ENCODE data around the gene MRRF. TPM values are rescaled to one million over a fixed set of nuclear protein-coding genes. Genes with fewer than 3 reads are reported as not detected.

Gene MRRF
- polyA plus RNA-seq, 1 experiment = 35.1 TPM

GRCh38 chr9:122377241-122378164 lies 112.8 kb downstream of the MRRF start:
- no peak for DNase-seq (ENCODE audit: low read depth)
- POLR2A ChIA-PET = interaction anchor here (0.6 kb wide), 1 partner anchor 17 kb away, joined by 3 read pairs; no protein-coding TSS in a partner anchor
- Histone ChIP-seq H3K4me3 (ENCODE audit: low read depth, low read length) (no peak overlapping the region), H3K36me3 (ENCODE audit: control insufficient read depth, insufficient read depth, low read length) (peaks cover 9% of the 10 kb centered on the region), H3K27me3 (ENCODE audit: control insufficient read depth, insufficient read depth, low read length) (no peaks in the 10 kb centered on the region)
- CTCF ChIA-PET = no interaction called here
- no peak for TF ChIP-seq CTCF (IDR thresholded peaks at IDR 0.05; ENCODE audit: insufficient read depth, low read depth, low read length)

GRCh38 chr9:122378236-122378635 lies 113.6 kb downstream of the MRRF start:
- TF ChIP-seq CTCF (IDR thresholded peaks at IDR 0.05; ENCODE audit: insufficient read depth, low read depth, low read length) = no peak
- Histone ChIP-seq H3K4me3 (ENCODE audit: low read depth, low read length) (no peak overlapping the region), H3K36me3 (ENCODE audit: control insufficient read depth, insufficient read depth, low read length) (peaks cover 9% of the 10 kb centered on the region), H3K27me3 (ENCODE audit: control insufficient read depth, insufficient read depth, low read length) (no peaks in the 10 kb centered on the region)
- ChIA-PET CTCF (interaction anchor here (0.8 to 0.9 kb wide), 2 partner anchors 10 to 32 kb away, joined by 3 read pairs; no protein-coding TSS in a partner anchor), POLR2A (no interaction called here)
- DNase-seq (ENCODE audit: low read depth) = no peak

DNA sequence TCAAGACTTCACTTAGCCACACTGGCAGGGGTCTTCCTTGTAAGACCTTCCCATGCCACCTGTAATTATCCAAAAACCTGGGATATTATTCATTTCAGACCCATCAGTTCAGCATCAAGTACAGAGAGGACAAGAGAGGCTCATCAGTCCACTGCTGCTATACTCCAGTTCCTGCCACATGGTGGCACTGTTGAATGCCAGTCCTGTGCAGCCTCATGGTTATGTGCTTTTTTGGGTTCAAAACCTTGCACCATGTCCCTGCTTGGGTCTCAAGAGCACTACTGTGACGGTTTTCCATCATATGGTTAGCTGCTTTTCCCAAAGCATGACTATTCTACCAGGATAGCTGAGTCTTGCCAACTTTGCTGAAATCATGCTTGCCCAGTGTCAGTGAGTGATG lies 114.7 kb downstream of the MRRF start:
- CTCF ChIA-PET = no interaction called here

GRCh38 chr9:122380293-122380692 lies 115.6 kb downstream of the MRRF start:
- ChIA-PET CTCF (no interaction called here), POLR2A (no interaction called here)
- no peaks in the 10 kb centered on the region for H3K27me3 ChIP-seq (ENCODE audit: control insufficient read depth, insufficient read depth, low read length)
- H3K36me3 ChIP-seq (ENCODE audit: control insufficient read depth, insufficient read depth, low read length) = peaks cover 9% of the 10 kb centered on the region
- TF ChIP-seq CTCF (IDR thresholded peaks at IDR 0.05; ENCODE audit: insufficient read depth, low read depth, low read length) = no peak
- DNase-seq (ENCODE audit: low read depth) = no peak
- H3K4me3 ChIP-seq (ENCODE audit: low read depth, low read length) = no peak overlapping the region

More for the DNA sequence above, 114.7 kb downstream of the MRRF start:
- H3K27me3 ChIP-seq (ENCODE audit: control insufficient read depth, insufficient read depth, low read length) = no peaks in the 10 kb centered on the region
- H3K4me3 ChIP-seq (ENCODE audit: low read depth, low read length) = no peak overlapping the region
- POLR2A ChIA-PET = no interaction called here
- no peak for DNase-seq (ENCODE audit: low read depth)
- peaks cover 9% of the 10 kb centered on the region for H3K36me3 ChIP-seq (ENCODE audit: control insufficient read depth, insufficient read depth, low read length)
- TF ChIP-seq CTCF (IDR thresholded peaks at IDR 0.05; ENCODE audit: insufficient read depth, low read depth, low read length) = peak; percentile 43; the same call in 1 of the 2 replicates

Small RNA genes lying within 50 kb of the gene (small RNA-seq; reads per million reads assigned to genes)
- gene AL162424.1 (ENCODE audit: insufficient read length, low read depth, low replicate concordance) = not detected

Other genes with a start within 250 kb of the MRRF start
- gene TTLL11, start 171.6 kb upstream of the MRRF start, polyA plus RNA-seq (2011; rRNA removed) = 5.6 TPM in 2 replicates
- 52.4 and 76.6 TPM in 2 replicates for gene NDUFA8, start 105.1 kb upstream of the MRRF start, polyA plus RNA-seq (2011; rRNA removed)
- gene MORN5, start 105.0 kb upstream of the MRRF start, polyA plus RNA-seq (2011; rRNA removed) = not detected in 2 replicates
- gene LHX6, start 35.9 kb upstream of the MRRF start, polyA plus RNA-seq (2011; rRNA removed) = not detected in 2 replicates
- gene RBM18, start within 50 bp of the MRRF start, polyA plus RNA-seq (2011; rRNA removed) = 14.7 and 29.3 TPM in 2 replicates
- gene PTGS1, start 106.1 kb downstream of the MRRF start, polyA plus RNA-seq (2011; rRNA removed) = 72.6 and 102 TPM in 2 replicates
- not detected in 2 replicates for gene OR1J1, start 213.0 kb downstream of the MRRF start, polyA plus RNA-seq (2011; rRNA removed)
- gene OR1J2, start 245.9 kb downstream of the MRRF start, polyA plus RNA-seq (2011; rRNA removed) = 0.64 TPM in 2 replicates

Measured in BJ (cell line).